MM.1S (cell line): ENCODE measurements around the gene WRAP73.

Experiments used
- EZH2 ChIP-seq: fragments of 300-600 bp; sonication (generic); optimal IDR thresholded peaks from 2 replicates; pipeline ENCODE3; 2017; ENCODE audit warnings: low read depth, mild to moderate bottlenecking, antibody characterized with exemption, low read length, mixed read lengths
- EZH2phosphoT487 ChIP-seq: fragments of 300-600 bp; sonication (generic); IDR thresholded peaks from 2 replicates; pipeline ENCODE4 v1.6.1; 2018; ENCODE audit warnings: antibody characterized with exemption, low read length
- TF ChIP-seq, protein P1 (sequence below): fragments of 300-600 bp; sonication (generic); IDR thresholded peaks from 2 replicates; pipeline ENCODE4 v1.5.1; 2016; ENCODE audit warnings: antibody characterized with exemption, low read length, mixed read lengths

DNA sequence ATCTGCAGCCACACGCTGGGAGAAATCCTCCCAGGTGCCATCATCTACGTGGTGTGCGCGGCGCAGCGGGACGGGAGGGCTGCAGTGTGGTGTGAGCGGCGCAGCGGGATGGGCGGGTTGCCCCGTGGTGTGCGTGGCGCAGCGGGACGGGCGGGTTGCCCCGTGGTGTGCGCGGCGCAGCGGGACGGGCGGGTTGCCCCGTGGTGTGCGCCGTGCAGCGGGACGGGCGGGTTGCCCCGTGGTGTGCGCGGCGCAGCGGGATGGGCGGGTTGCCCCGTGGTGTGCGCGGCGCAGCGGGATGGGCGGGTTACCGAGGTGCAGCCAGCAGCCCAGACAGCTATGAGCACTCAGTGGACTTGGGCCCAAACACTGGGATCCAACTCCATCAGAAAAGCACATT, 4.7 kb downstream of the WRAP73 start:
- TF ChIP-seq, protein P1, sequence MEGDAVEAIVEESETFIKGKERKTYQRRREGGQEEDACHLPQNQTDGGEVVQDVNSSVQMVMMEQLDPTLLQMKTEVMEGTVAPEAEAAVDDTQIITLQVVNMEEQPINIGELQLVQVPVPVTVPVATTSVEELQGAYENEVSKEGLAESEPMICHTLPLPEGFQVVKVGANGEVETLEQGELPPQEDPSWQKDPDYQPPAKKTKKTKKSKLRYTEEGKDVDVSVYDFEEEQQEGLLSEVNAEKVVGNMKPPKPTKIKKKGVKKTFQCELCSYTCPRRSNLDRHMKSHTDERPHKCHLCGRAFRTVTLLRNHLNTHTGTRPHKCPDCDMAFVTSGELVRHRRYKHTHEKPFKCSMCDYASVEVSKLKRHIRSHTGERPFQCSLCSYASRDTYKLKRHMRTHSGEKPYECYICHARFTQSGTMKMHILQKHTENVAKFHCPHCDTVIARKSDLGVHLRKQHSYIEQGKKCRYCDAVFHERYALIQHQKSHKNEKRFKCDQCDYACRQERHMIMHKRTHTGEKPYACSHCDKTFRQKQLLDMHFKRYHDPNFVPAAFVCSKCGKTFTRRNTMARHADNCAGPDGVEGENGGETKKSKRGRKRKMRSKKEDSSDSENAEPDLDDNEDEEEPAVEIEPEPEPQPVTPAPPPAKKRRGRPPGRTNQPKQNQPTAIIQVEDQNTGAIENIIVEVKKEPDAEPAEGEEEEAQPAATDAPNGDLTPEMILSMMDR = no peak
- no peak for TF ChIP-seq EZH2
- TF ChIP-seq EZH2phosphoT487 = no peak
